Endometrium (tissue), 2 donors: ENCODE results near the gene HSP90AB1.

Experiments used
- FAIRE-seq: peaks from 2 replicates; lab custom pipeline; 2012; peaks lifted over from hg19 to GRCh38; lab: Jason Lieb, UNC
- donor health status: control.
- donor health status: control.

HSP90AB1 gene

GRCh38 chr6:44235891-44236516 lies 10.9 kb upstream of the HSP90AB1 start:
- FAIRE-seq = no peak

GRCh38 chr6:44237021-44237812 lies 9.7 kb upstream of the HSP90AB1 start:
- no peak for FAIRE-seq

GRCh38 chr6:44237813-44238433 lies 9.0 kb upstream of the HSP90AB1 start:
- FAIRE-seq = no peak

GRCh38 chr6:44238687-44239350 lies 8.1 kb upstream of the HSP90AB1 start:
- no peak for FAIRE-seq

GRCh38 chr6:44243345-44243744 lies 3.6 kb upstream of the HSP90AB1 start:
- no peak for FAIRE-seq

GRCh38 chr6:44245391-44245911 lies 1.4 kb upstream of the HSP90AB1 start:
- FAIRE-seq = no peak

GRCh38 chr6:44245912-44246662 lies 814 bp upstream of the HSP90AB1 start:
- no peak for FAIRE-seq

GRCh38 chr6:44247338-44248302 lies 719 bp downstream of the HSP90AB1 start:
- FAIRE-seq = no peak

GRCh38 chr6:44248579-44248978 lies 1.7 kb downstream of the HSP90AB1 start:
- FAIRE-seq = no peak

- FAIRE-seq = no peak
These were observed 2.3 kb downstream of the HSP90AB1 start for GRCh38 chr6:44249082-44249748.

GRCh38 chr6:44250067-44250717 lies 3.3 kb downstream of the HSP90AB1 start:
- no peak for FAIRE-seq

GRCh38 chr6:44250718-44251123 lies 3.8 kb downstream of the HSP90AB1 start:
- no peak for FAIRE-seq

GRCh38 chr6:44251576-44252524 lies 4.9 kb downstream of the HSP90AB1 start:
- FAIRE-seq = no peak

GRCh38 chr6:44253307-44254101 lies 6.6 kb downstream of the HSP90AB1 start:
- FAIRE-seq = no peak

- FAIRE-seq = no peak
These were observed 7.5 kb downstream of the HSP90AB1 start for GRCh38 chr6:44254191-44255104.

GRCh38 chr6:44255105-44255808 lies 8.4 kb downstream of the HSP90AB1 start:
- FAIRE-seq = no peak
